ENCODE data around the gene BCL3. TPM values are rescaled to one million over a fixed set of nuclear protein-coding genes. Genes with fewer than 3 reads are reported as not detected.

BCL3 gene
- total RNA-seq (ENCODE audit: low replicate concordance): 3.8 and 13.4 TPM in 2 replicates

GRCh38 chr19:44748426-44749254, at the start of gene BCL3:
Gene BCL3, plus strand, starts transcription at chr19:44748708. Its CDS starts 83 bp downstream, at chr19:44748791.
- no peak for DNase-seq (ENCODE audit: low read depth)
- peak within 1 kb of the TSS; percentile 90 for H3K4me3 ChIP-seq (ENCODE audit: low read depth, low read length)
- TF ChIP-seq CTCF (IDR thresholded peaks at IDR 0.05; ENCODE audit: insufficient read depth, low read length): no peak

GRCh38 chr19:44700547-44700946, 48.0 kb upstream of the BCL3 start:
- DNase-seq (ENCODE audit: low read depth): no peak
- no peak for TF ChIP-seq CTCF (IDR thresholded peaks at IDR 0.05; ENCODE audit: insufficient read depth, low read length)
- H3K4me3 ChIP-seq (ENCODE audit: low read depth, low read length): no peak overlapping the region

- TF ChIP-seq CTCF (IDR thresholded peaks at IDR 0.05; ENCODE audit: insufficient read depth, low read length): no peak
- H3K4me3 ChIP-seq (ENCODE audit: low read depth, low read length): no peak overlapping the region
- DNase-seq (ENCODE audit: low read depth): no peak
These were observed 47.3 kb upstream of the BCL3 start for GRCh38 chr19:44701228-44701627.

- DNase-seq (ENCODE audit: low read depth): no peak
- no peak for TF ChIP-seq CTCF (IDR thresholded peaks at IDR 0.05; ENCODE audit: insufficient read depth, low read length)
These were observed 45.8 kb upstream of the BCL3 start for GRCh38 chr19:44702551-44703176.

GRCh38 chr19:44703336-44704078, 45.0 kb upstream of the BCL3 start:
- no peak for TF ChIP-seq CTCF (IDR thresholded peaks at IDR 0.05; ENCODE audit: insufficient read depth, low read length)
- DNase-seq (ENCODE audit: low read depth): no peak
- no peak overlapping the region for H3K4me3 ChIP-seq (ENCODE audit: low read depth, low read length)

More at GRCh38 chr19:44702551-44703176, 45.8 kb upstream of the BCL3 start:
- H3K4me3 ChIP-seq (ENCODE audit: low read depth, low read length): no peak overlapping the region

GRCh38 chr19:44704982-44705381, 43.5 kb upstream of the BCL3 start:
- H3K4me3 ChIP-seq (ENCODE audit: low read depth, low read length): no peak overlapping the region
- no peak for DNase-seq (ENCODE audit: low read depth)
- no peak for TF ChIP-seq CTCF (IDR thresholded peaks at IDR 0.05; ENCODE audit: insufficient read depth, low read length)
